GM21447 (cell line): Measurements from ENCODE around the gene KLHL29.
"Not testable (repeated sequence)": the region's sequence is repeated elsewhere in the genome, so short reads cannot be mapped to it uniquely, and the experiment has no call there.

Source experiments
- ATAC-seq: cut with Tn5 transposase; IDR thresholded peaks from one replicate; pipeline ENCODE4 v1.9.1; 2021; ENCODE audit not compliant: unreplicated experiment

KLHL29 gene

DNA sequence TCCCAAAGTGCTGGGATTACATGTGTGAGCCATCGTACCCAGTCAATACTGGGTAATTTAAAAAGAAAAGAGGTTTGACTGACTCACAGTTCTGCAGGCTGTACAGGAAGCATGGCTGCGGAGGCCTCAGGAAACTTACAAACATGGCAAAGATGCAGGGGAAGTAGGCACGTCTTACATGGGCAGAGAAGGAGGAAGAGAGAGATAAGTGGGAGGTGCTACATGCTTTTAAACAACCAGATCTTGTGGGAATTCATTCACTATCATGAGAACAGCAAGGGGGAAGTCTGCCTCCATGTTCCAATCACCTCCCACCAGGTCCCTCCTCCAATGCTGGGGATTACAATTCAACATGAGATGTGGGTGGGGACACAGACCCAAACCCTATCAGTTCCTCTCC is 349.4 kb downstream of the KLHL29 start:
- ATAC-seq: no peak

- not testable (repeated sequence) for ATAC-seq
Measured at GRCh38 chr2:23736783-23737182, 351.8 kb downstream of the KLHL29 start.

DNA sequence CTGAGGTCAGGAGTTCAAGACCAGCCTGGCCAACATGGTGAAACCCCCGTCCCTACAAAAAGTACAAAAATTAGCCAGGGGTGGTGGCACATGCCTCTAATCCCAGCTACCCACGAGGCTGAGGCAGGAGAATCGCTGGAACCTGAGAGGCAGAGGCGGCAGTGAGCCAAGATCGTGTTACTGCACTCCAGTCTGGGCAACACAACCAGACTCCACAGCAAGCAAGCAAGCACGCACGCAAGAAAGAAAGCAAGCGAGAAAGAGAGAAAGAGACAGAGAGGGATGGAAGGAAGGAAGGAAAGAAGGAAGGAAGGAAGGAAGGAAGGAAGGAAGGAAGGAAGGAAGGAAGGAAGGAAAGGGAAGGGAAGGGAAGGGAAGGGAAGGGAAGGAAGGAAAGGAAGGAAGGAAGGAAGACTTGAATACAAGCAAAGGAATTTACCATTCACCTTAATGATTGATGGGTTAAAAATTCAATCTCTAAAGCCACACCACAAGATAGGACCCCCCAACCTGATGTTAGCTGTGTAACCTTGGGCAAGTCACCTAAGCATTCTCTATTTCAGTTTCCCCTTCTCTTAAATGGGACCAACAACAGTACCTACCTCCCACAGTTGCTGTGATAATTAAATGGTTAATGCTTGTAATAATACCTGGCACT is 360.2 kb downstream of the KLHL29 start:
- no peak for ATAC-seq

DNA sequence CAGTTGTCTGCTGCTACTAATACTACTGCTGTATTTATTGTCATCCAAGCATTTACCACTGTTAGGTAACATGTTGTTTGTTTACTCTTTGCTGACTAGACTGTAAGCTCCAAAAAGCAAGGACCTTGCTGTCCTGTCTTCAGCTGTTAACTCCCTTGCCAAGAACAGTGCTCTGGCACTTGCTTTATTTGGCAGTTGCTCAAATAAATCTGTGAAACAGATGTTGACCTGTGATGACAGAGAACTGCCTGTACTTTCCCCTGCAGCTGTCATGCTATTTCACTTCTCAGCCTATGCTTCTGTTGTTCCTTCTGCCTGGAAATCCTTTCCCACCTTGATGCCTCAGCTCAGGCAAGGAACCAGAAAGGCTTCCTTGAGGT is 360.7 kb downstream of the KLHL29 start:
- no peak for ATAC-seq

DNA sequence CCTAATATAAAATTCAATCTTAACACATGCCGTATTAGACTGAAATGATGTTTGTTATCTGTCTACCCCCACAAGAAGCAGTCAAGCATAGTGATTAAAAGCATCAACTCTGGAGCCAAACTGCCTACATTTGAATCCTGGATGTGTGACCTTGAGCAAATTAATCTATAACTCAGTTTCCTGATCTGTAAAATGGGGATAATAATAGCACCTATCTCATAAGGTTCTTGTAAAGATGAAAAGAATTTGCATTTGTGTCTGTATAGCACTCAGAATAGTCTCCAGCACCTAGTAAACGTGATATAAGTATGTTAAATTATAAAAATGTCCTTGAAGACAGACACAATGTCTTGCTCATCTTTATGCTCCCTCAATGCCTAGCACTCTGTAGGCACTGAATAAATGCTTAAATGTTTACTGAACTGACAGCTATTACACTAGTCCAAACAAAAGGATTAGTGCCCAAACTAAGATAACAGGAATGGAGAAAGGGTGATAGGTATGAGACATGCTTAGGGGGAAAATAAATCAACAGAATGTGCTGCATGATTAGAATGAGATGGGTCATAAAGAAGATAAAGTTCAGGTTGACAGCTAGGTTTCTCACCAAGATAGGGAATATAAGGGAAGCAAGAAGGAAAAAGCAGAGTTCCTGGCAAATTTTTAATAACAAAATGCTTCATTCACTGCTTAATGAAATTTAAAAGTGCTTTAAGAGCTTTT is 361.3 kb downstream of the KLHL29 start:
- no peak for ATAC-seq

- ATAC-seq: no peak
Measured at GRCh38 chr2:23751747-23752265, 366.8 kb downstream of the KLHL29 start.

DNA sequence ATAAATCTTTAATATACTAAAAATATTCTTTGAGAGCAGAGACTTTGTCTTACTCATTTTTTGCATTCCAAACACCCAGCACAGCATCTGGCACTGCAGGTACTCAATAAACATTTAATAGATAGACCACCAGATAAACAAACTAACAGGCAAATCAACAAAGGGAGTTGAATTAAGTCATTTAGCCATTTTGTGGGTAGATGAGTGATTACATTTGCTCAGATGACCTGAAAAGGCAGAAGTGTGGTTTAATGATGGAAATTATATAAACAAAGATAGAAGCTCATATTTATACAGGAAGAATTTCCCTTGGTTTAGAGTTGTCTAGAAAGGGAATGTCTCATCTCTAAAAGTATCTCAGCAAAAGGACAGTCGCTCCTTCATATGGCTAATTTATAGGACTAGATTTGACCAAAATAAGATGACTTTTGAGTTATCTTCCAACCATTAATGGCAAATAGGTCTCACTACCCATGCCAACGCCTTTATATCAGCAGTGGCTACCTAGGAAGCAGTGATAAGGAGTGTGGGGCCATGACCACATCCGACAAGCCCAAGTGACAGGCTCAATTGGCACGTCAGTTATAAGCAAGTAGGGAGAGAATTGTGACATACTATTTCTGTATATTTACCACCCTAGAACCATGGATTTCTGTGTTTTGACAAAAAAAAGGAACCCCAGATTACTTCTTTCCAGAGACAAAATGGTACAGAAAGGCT is 368.5 kb downstream of the KLHL29 start:
- no peak for ATAC-seq

- ATAC-seq: no peak
Measured at GRCh38 chr2:23754970-23755369, 370.0 kb downstream of the KLHL29 start.

- no peak for ATAC-seq
Measured at GRCh38 chr2:23756593-23757292, 371.8 kb downstream of the KLHL29 start.

DNA sequence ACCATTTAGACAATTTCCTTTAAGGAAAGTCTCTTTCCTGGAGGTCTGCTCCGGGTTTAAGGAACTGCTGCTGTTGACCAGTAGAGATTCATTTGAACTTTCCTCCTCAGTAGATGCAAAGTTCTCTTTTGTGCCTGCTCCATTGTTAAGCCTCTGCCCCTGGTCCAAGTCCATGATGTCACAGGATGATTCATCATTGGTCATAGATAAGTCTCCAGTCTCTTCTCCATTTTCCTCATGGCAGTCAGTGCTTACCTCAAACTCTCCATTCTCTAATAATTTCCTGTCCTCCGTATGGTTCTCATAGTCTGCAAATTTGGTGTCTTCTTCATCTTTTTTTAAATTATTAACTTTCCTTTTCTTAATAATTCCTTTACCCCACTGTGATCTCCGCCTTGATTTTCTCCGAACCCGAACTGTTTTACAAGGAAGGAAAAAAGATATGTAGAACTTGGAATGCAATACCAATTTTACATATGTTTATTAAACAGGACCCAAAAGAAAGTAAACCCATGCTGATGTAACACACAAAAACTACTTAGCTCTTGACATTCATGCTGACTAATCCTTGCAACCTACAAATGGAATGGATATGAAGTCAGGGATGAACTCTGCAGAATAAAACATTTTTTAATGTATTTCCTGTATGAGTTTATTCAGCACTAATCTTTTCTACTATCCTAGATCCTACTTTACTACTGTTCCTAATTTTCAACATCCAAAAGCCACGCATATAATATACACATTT is 372.9 kb downstream of the KLHL29 start:
- no peak for ATAC-seq
